AG08396 (cell line): ENCODE results near the gene ARMH3.
"Not testable (repeated sequence)": the region's sequence is repeated elsewhere in the genome, so short reads cannot be mapped to it uniquely, and the experiment has no call there.

Experiments used
- DNase-seq: peaks from one replicate; pipeline ENCODE4 v3.0.0; 2012; ENCODE audit warnings: low spot score, mixed read lengths

Gene ARMH3

DNA sequence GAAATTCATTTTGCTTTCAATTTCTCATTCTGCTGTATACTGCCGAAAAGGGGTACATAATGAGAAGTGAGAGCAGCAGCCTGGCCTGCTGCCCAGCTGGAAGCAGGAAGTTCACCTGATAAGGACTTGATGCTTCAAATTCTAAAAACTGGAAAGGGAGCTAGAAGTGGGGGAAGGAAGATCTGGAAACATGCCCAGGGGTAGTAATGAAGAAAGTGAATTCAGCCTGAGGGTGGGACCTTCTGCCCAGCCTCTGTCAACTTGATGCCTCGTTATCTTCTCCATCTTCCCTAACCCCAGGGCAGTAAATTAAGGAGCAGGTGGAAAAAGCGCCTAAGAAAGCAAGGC is 69.4 kb downstream of the ARMH3 start:
- no peak for DNase-seq

DNA sequence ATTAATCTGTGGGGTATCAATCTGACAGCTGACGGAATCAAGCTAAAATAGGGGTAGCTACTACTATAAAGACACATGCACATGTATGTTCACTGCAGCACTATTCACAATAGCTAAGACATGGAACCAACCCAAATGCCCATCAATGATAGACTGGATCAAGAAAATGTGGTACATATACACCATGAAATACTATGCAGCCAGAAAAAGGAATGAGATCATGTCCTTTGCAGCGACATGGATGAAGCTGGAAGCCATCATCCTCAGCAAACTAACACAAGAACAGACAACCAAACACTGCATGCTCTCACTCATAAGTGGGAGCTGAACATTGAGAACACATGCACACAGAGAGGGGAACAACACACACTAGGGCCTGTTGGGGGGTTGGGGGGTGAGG is 75.3 kb downstream of the ARMH3 start:
- DNase-seq = not testable (repeated sequence)

DNA sequence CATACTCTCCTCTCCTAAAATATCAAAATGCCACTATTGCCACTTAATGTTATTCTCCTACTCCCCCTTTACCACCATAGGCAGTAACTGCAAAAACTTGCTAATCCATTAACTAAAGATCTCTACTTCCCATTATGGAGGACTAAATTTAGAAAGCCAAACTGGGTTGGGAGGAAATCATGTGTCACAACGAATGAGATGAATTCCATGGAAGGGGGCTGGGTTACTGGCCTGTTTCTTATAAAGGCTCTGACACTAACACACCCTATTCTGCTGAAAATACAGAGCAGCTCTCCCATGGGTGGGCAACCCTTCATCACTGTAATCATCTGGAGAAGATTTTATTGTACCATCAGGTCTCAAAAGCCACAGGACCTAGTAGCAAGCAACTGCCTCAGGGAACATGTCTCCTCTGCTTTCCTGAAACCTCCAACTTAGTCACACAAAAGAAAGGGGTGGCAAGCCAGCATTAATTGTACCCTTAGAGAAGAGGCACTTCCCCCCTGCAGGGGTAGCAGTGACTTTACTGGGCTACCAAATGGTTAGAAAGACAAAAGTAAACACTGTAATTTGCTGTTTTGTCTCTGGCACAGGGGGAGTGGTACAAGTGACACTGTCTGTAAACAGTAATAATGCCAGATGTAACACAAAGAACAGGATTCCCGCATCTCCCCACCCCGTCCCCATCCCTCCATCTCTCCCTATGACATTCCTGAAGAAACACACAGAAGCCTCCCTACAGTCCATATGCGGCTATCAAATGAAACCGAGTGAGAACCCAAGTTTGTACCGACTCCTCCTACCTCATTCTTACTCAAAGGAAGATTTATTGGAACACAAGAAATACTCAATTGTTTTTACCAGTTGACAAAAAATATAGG is 81.6 kb downstream of the ARMH3 start:
- no peak for DNase-seq

DNA sequence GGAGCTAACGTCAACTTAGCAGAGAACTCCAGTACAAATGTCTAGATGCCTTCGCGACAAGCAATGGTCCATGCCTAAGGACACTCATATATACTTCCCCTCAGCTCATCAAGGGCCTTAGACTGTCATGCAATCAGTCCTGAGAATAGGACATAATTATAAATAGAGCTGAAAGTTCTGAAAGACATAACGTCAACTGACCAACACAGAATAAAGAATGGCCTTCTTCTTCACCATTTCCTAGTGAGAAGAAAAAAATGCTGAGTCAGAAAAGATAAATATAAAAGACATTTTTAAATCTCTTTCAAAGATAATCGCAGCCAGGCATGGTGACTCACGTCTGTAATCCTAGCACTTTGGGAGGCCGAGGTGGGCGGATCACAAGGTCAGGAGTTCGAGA is 83.2 kb downstream of the ARMH3 start:
- no peak for DNase-seq

DNA sequence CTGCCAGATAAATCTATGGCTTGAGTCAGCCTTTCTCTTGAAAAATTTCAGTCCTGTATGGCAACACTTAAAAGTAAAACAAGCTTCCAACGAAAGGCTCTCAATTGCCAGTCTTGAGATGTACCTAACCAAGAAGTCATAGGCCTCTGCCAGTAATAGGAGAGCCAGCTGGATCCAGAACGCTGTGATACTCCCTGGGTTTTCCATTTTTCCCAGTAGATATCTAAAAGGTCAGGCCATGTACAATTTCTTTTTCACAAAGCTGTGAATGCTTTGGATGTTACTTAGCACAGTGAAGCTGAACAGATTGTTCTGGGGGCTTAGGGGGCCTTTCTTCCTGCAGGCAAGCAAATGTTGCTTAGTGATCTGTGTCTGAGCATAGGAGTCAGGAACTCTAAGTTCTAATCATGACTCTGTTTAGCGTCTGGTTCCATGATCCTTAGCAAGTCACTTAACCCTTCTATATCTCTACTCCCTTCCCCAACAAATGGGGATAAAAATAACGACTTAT is 86.5 kb downstream of the ARMH3 start:
- DNase-seq = no peak

DNA sequence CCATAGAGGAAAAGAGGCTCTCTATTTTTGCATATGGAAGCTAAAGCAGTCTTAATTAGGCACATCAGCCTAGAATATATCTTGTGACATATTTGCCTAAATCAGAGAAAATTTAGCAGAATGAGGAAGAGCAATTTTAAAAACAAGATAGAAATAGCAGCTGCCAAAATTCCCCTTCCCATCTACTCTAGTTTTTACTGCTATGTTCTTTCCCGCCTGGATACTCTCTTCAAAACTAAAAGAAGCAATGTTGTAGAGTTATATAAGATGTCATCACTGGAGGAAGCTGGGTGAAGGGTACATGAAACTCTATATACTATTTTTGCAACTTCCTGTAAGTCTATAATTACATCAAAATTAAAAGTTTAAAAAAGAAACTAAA is 87.0 kb downstream of the ARMH3 start:
- no peak for DNase-seq

DNA sequence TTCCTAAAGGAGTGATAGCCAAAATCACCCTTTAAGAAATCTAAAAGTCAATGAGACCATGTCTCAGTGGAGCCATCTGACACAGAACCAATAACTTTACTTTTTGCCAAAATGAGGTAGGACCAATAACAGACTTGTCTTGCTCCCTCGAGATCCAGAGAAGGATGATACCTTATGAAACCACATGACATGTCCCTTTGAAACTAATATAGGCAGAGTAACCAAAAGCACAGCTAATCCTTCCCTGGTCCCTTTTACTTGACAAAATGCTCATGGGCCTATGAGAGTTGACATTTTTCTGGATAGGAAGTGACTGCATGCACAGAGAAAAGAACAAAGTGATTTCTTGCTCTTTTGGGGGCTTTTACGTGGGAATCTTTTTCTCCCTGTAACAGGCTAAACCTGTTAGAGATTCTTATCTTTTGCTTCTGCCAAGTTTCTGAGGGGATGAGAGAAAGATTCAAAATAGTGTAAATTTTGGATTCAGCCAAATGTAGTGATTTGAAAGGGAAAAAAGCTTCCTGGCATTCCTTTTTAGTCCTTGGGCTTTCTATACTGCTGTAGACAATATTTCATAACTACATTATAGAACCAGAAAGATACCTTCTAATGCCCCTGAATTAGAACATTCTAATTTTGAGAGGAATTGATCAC is 87.6 kb downstream of the ARMH3 start:
- DNase-seq = no peak

- DNase-seq = peak; percentile 31
Measured at GRCh38 chr10:101967713-101968112, 88.3 kb downstream of the ARMH3 start.

GRCh38 chr10:101967119-101967518 is 88.9 kb downstream of the ARMH3 start:
- no peak for DNase-seq

DNA sequence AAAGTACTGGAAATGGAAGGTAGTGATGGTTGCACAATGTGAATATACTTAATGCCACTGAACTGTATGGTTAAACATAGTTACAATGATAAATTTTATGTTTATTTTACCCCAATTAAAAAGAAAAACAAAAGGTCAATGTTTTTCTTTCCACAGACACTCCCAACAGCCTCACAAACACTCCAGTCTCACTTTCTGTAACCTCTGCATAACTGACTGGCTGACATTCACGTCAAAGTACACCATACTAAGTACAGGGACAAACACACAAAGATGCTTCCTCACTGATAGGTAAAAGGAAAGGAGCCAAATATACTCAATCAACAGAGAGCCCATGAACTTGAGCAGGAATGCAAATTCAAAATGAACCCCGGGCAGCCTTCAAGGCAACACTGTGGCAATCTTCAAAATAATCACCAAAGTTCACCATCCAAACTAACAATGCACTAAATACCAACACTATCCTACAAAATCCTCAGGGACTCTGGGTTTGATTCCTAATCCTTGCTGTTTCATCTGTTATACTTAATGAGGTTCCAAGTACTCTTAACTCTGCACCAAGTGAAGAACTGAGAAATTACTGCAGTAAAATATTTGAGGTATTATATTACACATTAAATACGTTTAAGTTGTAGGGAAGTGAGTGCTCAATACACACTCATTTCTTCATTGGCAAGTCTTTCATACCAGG is 90.8 kb downstream of the ARMH3 start:
- DNase-seq = no peak

DNA sequence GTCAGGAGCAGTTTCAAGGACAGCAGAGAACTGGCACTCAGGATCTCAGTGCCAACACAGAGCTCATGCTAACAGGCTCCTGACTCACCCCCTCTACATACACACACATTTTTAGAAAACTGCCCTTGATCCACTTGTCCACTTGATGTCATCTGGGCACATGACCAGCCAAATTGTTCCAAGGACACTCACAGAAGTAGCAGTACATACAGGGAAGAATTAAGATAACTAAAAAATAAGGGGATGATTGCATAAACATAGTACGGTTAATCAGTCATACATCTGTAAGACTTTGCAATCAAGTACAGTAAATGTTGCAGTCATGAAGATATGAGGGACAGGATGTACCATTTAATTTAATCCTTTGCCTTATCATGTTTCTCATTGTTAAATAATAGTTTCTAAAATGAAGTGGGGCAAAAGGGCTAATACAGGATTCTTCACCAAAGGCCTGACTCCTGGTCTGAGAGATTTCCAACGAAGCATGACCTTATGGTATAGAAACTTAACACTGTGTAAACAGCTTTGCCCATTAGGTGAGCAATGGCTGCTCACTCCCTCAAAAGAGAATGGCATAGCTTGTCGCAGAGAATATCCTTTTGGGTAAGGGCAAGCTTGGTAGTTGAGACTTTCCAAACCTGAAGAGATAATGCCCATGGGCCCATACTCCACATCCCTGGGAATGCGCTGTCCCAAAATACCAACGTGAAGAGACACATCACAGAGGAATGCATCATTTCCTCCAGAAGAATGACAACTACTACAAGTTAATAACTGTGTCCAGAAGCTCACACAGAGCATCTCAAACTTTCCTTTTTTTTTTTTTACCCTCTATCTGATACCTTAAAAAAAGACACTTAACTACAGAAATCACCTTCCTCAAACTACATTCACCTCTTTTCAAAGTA is 94.1 kb downstream of the ARMH3 start:
- peak; percentile 24 for DNase-seq

DNA sequence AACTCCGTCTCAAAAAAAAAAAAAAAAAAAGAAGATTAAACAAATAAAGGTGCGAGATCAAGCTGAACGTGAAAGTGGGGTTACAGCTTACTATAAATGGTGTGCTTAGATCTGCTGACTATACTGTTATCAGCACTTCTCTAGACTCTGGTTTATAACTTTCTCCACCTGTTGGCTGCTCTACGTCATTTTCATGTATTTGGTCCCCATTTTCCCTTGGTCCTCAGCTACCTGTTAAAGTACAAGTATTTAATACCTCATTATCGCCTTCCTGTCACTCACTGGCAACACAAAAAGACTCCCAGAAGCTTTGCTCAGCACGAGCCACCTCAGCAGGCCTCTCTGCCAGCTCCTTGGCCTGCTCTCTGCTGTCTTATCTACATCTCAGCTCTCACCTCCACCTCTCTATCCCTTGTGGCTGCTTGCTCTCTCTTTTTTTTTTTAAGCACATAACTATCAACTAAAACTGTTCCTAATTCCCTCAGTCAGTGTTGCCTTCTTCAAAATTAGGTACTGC is 95.0 kb downstream of the ARMH3 start:
- DNase-seq = no peak

DNA sequence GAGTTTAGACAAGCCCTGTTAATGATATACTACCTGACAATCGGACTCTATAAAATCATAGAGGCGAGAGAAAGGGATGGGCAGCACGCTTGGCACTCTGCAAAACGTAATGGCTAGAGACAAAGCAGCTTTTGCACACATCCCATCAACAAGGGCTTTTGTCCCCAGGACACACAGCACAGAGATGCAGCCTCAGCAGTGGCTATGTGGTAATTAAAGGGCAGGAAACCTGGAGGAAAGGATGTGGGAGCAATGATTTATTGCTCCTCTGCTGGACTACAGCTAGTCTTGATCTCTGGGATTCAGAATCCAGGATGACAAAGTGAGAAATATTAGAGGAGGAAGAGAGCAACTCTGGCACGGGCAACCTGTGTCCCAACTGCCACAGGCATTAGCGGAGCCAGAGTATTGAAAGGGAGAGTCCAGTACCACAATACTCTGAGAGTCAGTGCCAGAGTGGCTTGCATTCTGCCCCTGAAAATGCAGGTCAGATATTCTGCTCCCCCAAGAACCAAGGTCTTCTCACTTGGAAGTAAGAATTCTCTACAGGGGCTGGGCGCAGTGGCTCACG is 96.5 kb downstream of the ARMH3 start:
- no peak for DNase-seq

DNA sequence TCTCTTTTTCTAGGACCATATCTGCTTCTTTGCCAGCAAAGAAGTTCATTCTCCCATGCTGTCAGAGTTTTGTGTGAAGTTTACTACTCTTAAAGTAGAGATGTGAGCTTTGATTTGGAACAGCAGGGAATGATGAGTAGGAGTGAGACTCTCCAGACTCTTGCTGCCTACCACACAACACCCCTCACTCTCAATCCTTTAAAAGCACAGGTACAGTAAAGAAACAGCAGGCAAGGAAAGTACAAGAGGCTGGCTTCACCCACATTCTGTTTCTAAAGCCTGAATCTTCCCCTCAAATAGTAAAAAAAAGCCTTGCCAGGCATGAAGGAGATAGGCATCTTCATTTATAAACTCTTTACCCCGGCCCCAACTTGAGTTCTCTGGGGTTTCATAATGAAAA is 97.3 kb downstream of the ARMH3 start:
- no peak for DNase-seq

- no peak for DNase-seq
Measured at GRCh38 chr10:101956898-101957297, 99.1 kb downstream of the ARMH3 start.

DNA sequence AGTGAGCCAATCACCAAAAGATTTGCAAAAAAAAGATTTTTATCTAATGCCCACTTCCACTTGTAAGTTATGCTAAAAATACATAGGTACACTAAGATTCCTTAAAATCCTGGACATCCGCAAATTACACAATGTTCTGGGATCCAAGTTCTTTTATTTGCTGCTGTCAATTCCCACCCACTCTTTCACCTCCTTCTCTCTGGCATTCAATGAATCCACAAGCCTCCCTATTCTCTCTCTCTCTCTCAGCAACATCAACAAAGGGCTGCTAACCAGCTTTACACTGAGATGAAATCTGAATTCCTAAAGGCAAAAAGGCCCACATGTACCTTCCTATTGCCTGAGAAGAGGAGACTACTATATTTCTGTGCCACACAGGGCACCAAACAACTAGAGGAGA is 99.9 kb downstream of the ARMH3 start:
- DNase-seq = no peak

- no peak for DNase-seq
Measured at GRCh38 chr10:101952191-101952590, 103.8 kb downstream of the ARMH3 start.

DNA sequence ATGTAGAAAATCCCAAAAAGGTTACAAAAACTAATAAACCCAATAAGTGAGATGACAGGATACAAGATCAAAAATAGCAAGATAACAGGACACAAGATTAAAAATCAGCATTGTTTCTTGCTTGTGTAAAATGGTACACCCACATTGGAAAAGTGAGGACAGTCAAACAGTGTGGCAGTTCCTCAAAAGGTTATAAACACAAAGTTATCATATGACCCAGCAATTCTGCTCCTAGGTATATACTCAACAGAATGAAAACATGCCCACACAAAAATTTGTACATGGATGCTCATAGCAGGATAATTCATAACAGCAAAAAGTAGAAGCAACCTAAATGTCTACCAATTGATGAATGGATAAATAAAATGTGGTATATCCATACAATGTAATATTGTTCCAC is 105.8 kb downstream of the ARMH3 start:
- no peak for DNase-seq

DNA sequence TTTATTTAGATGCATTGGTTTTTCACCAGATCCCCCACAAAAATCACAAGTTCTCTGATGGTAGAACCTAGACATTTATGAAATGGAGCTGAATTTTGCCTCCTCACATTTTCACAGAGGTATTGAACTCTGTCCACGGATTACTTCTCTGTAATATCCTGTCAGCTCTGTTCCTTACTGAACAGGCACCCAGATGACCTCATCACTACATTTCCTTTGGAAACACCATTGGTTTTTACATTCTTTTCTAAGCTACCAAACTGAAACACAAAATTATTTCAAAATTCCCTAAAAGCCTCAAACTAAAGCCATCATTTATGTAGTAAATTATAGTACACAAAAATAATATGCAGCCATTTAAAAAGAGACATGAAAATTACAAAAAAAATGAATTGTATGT is 114.1 kb downstream of the ARMH3 start:
- peak; percentile 22 for DNase-seq

- no peak for DNase-seq
Measured at GRCh38 chr10:101940916-101941315, 115.1 kb downstream of the ARMH3 start.

- DNase-seq = no peak
Measured at GRCh38 chr10:101939729-101940128, 116.2 kb downstream of the ARMH3 start.
